Left ventricle myocardium superior (tissue), 1 donor: ENCODE results near the gene TIE1. TPM values are rescaled to one million over a fixed set of nuclear protein-coding genes. Genes with fewer than 3 reads are reported as not detected.

ENCODE experiments used
- ATAC-seq: fragments of 200-7000 bp; cut with Tn5 transposase; one replicate; pipeline ENCODE4 v1.9.1; 2020; ENCODE audit warnings: mild to moderate bottlenecking, moderate library complexity
- DNase-seq: peaks from one replicate; pipeline ENCODE4 v3.0.0-alpha.2; 2020
- intact Hi-C: fragments of 100-400 bp; cut with micrococcal nuclease; formaldehyde crosslinking; loops from one replicate; pipeline ENCODE4 v1.11.0; 2022
- total RNA-seq: library from RNA; stranded (reverse); fragmentation: NEBNext Ultra II Directional; extraction: Animal tissue kit (Norgen Biotek cat#: 25700); gene quantifications from one replicate; pipeline ENCODE4 v1.2.1, GENCODE V29; 2021
- donor health status: DM: no; HTN: yes; CAD: no; lungs with severe emphysema.

TIE1 gene
- total RNA-seq, 1 donor from 2014 or later, result 21.9 TPM

DNA sequence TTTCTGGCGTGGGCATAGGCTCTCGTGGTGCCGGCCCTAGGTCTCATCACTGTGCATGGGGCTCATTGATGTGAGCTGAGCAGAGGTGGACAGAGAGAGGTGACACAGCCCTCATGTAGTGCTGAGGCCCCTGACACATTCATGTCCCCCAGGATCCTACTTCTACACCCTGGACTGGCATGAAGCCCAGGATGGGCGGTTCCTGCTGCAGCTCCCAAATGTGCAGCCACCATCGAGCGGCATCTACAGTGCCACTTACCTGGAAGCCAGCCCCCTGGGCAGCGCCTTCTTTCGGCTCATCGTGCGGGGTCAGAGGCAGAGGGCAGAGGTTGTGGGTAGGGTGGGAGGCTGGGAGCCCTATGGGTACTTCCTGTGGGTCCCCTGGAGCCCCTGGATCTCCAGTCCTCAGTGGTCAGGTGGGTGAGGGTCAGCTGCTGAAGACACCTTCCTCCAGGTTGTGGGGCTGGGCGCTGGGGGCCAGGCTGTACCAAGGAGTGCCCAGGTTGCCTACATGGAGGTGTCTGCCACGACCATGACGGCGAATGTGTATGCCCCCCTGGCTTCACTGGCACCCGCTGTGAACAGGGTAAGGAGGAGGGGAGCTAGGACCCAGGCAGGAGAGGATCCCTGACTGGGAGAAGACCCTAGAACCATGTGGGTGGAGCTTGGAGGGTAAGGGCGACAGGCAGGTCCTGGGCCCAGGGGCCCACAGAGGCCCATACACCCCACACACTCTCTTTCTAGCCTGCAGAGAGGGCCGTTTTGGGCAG lies 6.1 kb downstream of the TIE1 start:
- DNase-seq, result no peak
- ATAC-seq, result no peak
- intact Hi-C loops, result no loop called here

DNA sequence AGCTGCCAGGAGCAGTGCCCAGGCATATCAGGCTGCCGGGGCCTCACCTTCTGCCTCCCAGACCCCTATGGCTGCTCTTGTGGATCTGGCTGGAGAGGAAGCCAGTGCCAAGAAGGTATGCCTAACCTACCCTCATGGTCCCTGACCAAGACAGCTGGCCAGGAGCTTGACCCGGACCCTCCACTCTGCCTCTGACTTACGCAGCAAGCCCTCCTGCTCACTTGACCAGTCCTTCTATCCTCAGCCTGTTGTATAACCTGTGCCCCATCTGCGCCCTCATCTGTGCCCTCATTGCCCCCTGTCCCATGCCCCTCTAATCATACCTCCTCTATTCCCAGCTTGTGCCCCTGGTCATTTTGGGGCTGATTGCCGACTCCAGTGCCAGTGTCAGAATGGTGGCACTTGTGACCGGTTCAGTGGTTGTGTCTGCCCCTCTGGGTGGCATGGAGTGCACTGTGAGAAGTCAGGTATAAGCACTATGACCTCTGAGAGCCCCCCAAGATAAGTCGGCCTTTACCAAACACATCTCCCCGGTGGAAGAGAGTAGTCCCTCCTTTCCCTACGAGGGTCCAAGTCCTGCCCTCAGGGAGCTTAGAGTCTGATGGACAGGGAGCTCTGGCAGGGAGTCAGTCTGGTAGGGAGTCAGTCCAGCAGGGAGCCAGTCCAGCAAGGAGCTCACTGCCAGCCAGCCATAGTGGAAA lies 6.8 kb downstream of the TIE1 start:
- intact Hi-C loops, result no loop called here
- ATAC-seq (no peak), DNase-seq (no peak)

- DNase-seq (no peak), ATAC-seq (no peak)
- intact Hi-C loops, result no loop called here
These were observed 8.0 kb downstream of the TIE1 start for GRCh38 chr1:43308635-43309404.

- intact Hi-C loops, result no loop called here
- ATAC-seq, result no peak
These were observed 8.7 kb downstream of the TIE1 start for GRCh38 chr1:43309405-43310025.

GRCh38 chr1:43311521-43311920 lies 10.7 kb downstream of the TIE1 start:
- intact Hi-C loops, result no loop called here
- no peak for DNase-seq
- ATAC-seq, result no peak

More at GRCh38 chr1:43309405-43310025, 8.7 kb downstream of the TIE1 start:
- no peak for DNase-seq

DNA sequence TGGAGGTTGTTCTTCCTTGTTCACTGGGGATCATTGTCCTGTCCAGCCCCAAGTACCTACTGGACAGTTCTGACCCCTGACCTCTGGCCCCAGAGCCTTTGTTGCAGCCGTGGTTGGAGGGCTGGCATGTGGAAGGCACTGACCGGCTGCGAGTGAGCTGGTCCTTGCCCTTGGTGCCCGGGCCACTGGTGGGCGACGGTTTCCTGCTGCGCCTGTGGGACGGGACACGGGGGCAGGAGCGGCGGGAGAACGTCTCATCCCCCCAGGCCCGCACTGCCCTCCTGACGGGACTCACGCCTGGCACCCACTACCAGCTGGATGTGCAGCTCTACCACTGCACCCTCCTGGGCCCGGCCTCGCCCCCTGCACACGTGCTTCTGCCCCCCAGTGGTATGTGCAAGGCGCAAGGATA lies 11.4 kb downstream of the TIE1 start:
- intact Hi-C loops, result no loop called here
- ATAC-seq, result no peak
- DNase-seq, result no peak

DNA sequence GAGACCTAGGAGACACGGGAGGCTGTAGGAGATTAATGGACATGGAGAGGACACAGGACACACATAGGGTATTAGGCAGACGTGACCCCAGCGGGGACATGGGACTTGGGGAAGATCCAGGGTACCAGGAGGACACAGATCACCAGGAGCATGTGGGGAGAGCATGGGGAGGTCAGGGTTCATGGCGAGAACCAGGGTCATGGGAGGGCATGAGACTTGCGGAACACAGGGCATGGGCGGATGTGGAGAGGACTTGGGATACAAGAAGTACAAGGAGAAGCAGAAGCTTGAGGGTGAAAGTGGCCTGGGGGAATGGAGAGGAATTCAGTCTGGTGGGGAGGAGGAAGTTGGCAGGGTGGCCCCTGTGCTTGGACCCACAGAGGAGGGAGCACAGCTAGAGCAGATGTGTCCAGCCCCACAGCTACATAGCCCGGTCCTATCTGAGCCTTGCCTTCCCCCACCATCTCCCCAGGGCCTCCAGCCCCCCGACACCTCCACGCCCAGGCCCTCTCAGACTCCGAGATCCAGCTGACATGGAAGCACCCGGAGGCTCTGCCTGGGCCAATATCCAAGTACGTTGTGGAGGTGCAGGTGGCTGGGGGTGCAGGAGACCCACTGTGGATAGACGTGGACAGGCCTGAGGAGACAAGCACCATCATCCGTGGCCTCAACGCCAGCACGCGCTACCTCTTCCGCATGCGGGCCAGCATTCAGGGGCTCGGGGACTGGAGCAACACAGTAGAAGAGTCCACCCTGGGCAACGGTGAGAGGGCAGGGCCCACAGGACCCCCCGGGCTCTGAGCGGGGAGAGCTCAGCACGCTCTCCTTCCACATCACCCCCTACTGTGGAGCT lies 12.1 kb downstream of the TIE1 start:
- intact Hi-C loops, result no loop called here
- DNase-seq, result no peak
- ATAC-seq, result no peak

- intact Hi-C loops, result no loop called here
- ATAC-seq (no peak), DNase-seq (no peak)
These were observed 13.0 kb downstream of the TIE1 start for GRCh38 chr1:43313771-43314170.

- no peak for ATAC-seq
- intact Hi-C loops, result no loop called here
- DNase-seq, result no peak
These were observed 13.5 kb downstream of the TIE1 start for GRCh38 chr1:43314233-43314632.

- ATAC-seq (no peak), DNase-seq (no peak)
- intact Hi-C loops, result no loop called here
These were observed 14.7 kb downstream of the TIE1 start for GRCh38 chr1:43315481-43315880.

GRCh38 chr1:43315963-43316737 lies 15.4 kb downstream of the TIE1 start:
- ATAC-seq (no peak), DNase-seq (no peak)
- intact Hi-C loops, result no loop called here

- ATAC-seq, result no peak
- DNase-seq, result no peak
- intact Hi-C loops, result no loop called here
These were observed 16.1 kb downstream of the TIE1 start for GRCh38 chr1:43316738-43317520.

GRCh38 chr1:43317817-43318471 lies 17.2 kb downstream of the TIE1 start:
- ATAC-seq, result no peak
- no peak for DNase-seq
- intact Hi-C loops, result no loop called here

DNA sequence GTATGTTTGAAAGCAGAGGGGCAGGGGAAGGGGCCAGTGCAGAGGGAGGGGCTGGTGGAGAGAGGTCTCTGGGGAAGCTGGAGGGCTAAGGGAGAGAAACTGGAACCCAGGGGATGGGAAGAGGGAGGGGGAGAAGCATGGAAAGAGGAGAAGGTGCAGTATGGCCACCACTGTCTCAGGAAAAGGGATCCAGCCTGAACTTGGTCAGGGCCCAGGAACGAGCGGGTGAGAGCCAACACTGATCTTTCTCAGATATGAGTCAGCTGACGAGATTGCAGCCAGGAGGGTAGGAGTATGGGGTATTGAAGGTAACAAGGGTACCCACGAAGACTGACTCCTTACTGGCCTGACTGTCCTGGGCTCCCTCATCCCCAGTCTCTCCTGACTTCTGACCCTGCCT lies 18.0 kb downstream of the TIE1 start:
- no peak for ATAC-seq
- no peak for DNase-seq
- intact Hi-C loops, result no loop called here

DNA sequence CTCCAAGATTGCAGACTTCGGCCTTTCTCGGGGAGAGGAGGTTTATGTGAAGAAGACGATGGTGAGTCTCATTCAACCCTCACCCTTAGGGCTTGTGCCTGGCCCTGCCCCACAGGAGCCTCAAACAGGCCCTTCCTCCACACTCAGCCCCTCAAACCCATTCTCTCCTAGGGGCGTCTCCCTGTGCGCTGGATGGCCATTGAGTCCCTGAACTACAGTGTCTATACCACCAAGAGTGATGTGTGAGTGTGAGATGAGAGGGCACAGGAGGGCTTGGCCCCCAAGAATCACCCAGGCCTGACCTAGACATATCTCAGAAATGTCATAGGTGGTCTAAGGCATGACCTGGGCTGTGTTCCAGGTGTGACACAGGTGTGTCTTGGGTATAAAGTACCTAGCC lies 18.5 kb downstream of the TIE1 start:
- no peak for DNase-seq

DNA sequence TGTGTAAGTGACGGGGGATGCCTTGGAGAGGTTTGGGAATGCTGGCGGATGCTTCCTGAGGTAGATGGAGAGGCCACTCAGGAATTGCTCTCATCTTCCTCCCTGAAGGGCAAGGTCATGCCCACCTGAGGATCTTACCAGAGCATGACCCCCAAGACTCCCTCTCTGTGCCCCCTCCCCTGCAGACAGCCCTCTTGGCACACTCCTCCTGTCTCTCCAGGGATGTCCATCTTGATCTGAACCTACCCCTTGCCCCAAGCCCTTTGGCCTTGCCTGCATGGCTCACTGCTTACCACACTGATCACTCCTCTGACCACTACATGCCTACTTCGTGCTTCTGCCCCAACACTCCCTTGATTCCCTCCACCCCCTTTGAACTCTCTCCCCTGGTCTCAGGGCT lies 19.0 kb downstream of the TIE1 start:
- intact Hi-C loops, result no loop called here
- ATAC-seq, result no peak
- DNase-seq, result no peak

More for the DNA sequence above, 18.5 kb downstream of the TIE1 start:
- intact Hi-C loops, result no loop called here
- no peak for ATAC-seq
